Upper lobe of right lung (tissue), 1 donor: ENCODE results near the gene KRTAP27-1. TPM values are rescaled to one million over a fixed set of nuclear protein-coding genes. Genes with fewer than 3 reads are reported as not detected.

ENCODE experiments used
- ATAC-seq: fragments of 200-7000 bp; cut with Tn5 transposase; one replicate; pipeline ENCODE4 v1.9.1; 2020; ENCODE audit warnings: mild to moderate bottlenecking, moderate library complexity
- DNase-seq: peaks from one replicate; pipeline ENCODE4 v3.0.0-alpha.2; 2020
- H3K27ac ChIP-seq: fragments of 200-600 bp; one replicate; pipeline ENCODE4 v1.8.0; 2022
- H3K27me3 ChIP-seq: fragments of 200-600 bp; one replicate; pipeline ENCODE4 v1.8.0; 2022; ENCODE audit warnings: mild to moderate bottlenecking
- H3K36me3 ChIP-seq: fragments of 200-600 bp; one replicate; pipeline ENCODE4 v1.8.0; 2022
- H3K4me1 ChIP-seq: fragments of 200-600 bp; one replicate; pipeline ENCODE4 v1.8.0; 2022
- H3K4me3 ChIP-seq: fragments of 200-600 bp; one replicate; pipeline ENCODE4 v1.8.0; 2022; ENCODE audit warnings: mild to moderate bottlenecking
- H3K9me3 ChIP-seq: fragments of 200-600 bp; one replicate; pipeline ENCODE4 v1.8.0; 2022
- intact Hi-C: fragments of 100-400 bp; cut with DNase I; formaldehyde crosslinking; loops from one replicate; pipeline ENCODE4 v1.11.0; 2022
- long read RNA-seq: library from polyadenylated mRNA; unstranded; transcript quantifications from one replicate; pipeline ENCODE4 v2.0.0, GENCODE V29; 2021
- total RNA-seq: library from RNA; stranded (reverse); fragmentation: NEBNext Ultra II Directional; extraction: Animal tissue kit (Norgen Biotek cat#: 25700); gene quantifications from one replicate; pipeline ENCODE4 v1.2.1, GENCODE V29; 2021
- TF ChIP-seq, protein P1 (sequence below): fragments of 200-600 bp; IDR thresholded peaks from one replicate; pipeline ENCODE4 v1.8.0; 2022; ENCODE audit warnings: antibody characterized with exemption
- donor health status: DM: no; HTN: yes; CAD: no; lungs with severe emphysema.

The KRTAP27-1 gene, protein sequence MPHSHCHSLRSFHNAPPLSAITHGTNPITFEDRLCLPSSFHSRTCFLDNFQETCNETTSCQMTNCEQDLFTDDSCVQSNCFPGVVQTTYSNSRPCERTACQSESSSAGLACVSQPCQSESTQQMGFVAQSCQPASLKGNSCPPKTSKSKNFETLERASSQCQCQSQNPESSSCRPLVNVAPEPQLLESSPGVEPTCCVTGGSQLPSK
- not detected for total RNA-seq
- long read RNA-seq = 0 reads

DNA sequence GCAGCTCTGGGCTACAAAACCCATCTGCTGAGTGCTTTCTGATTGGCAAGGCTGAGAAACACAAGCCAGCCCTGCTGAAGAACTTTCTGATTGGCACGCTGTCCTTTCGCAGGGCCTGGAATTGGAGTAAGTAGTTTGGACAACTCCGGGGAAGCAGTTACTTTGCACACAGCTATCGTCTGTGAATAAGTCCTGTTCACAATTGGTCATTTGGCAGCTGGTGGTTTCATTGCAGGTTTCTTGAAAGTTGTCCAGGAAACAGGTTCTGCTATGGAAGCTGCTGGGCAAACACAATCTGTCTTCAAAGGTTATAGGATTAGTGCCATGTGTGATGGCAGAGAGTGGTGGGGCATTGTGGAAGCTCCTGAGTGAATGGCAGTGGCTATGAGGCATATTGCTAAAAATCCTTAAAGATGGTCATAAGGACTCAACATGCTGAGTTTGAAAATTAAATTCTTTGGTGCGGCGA, at the start of gene KRTAP27-1:
Gene KRTAP27-1, minus strand, starts transcription at position 419 of the 469 bp plus-strand sequence. Its CDS starts 26 bp downstream, at position 393.
- TF ChIP-seq, protein P1, sequence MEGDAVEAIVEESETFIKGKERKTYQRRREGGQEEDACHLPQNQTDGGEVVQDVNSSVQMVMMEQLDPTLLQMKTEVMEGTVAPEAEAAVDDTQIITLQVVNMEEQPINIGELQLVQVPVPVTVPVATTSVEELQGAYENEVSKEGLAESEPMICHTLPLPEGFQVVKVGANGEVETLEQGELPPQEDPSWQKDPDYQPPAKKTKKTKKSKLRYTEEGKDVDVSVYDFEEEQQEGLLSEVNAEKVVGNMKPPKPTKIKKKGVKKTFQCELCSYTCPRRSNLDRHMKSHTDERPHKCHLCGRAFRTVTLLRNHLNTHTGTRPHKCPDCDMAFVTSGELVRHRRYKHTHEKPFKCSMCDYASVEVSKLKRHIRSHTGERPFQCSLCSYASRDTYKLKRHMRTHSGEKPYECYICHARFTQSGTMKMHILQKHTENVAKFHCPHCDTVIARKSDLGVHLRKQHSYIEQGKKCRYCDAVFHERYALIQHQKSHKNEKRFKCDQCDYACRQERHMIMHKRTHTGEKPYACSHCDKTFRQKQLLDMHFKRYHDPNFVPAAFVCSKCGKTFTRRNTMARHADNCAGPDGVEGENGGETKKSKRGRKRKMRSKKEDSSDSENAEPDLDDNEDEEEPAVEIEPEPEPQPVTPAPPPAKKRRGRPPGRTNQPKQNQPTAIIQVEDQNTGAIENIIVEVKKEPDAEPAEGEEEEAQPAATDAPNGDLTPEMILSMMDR = no peak
- no peak within 1 kb of the TSS for H3K27ac ChIP-seq
- no peaks in the 10 kb centered on the region for H3K36me3 ChIP-seq

DNA sequence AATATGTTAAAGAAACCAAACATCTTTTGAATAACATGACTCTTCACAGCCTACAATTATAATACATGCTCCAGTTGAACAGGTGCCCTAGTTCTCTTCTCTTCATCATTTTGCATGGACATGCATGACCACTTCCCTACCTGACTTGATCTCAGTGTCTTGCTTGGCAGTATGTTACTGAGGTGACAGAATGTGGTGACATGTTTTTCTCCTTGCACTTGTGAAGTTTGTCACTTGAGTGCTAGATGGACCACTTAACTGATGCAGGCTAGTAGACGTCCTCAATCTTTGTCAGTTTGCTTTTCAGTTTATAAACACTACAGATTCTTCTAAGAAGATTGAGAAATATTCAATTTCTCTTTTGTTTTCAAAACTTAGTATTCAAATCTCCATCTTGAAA, 44.7 kb upstream of the KRTAP27-1 start:
- intact Hi-C loops = no loop called here
- Histone ChIP-seq H3K4me3 (no peak overlapping the region), H3K9me3 (no peaks in the 10 kb centered on the region), H3K36me3 (no peaks in the 10 kb centered on the region), H3K27ac (no peak overlapping the region), H3K27me3 (no peaks in the 10 kb centered on the region), H3K4me1 (no peaks in the 10 kb centered on the region)
- ATAC-seq (no peak), DNase-seq (no peak)
- TF ChIP-seq, protein P1 = no peak

More for the DNA sequence above, at the start of gene KRTAP27-1:
- Histone ChIP-seq H3K4me1 (no peaks in the 10 kb centered on the region), H3K9me3 (no peaks in the 10 kb centered on the region), H3K27me3 (no peaks in the 10 kb centered on the region), H3K4me3 (no peak within 1 kb of the TSS)
- intact Hi-C loops = no loop called here
- ATAC-seq = no peak
- DNase-seq = no peak

DNA sequence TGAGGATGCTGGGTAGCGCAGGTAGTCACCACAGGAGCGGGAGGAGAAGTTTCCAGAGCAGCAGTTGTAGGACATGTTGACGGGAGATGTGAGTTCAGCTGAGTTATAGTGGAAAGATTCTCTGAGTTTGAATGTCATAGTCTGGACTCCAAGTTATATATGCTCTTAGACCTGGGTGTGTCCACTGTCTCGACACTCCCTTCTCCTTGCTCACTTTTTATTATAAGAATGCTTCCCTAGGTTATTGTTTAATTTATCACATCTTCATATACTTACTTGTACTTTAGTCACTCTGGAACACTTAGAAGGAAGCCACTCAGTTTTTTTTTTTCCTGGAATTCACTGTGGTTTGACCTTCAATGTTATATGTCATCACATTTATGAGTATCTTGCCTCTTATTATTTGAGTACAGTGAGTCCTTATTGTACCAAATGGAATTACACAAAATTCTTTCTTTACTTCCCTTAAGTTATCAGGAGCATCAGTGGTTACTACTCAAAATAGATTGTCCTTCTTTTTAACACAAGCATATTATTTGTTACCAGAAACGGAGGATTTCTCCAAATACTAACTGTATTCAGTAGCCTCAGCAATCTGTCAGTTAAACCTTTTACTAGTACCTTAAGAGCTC, 34.8 kb upstream of the KRTAP27-1 start, which contains the start of gene KRTAP13-2:
Gene KRTAP13-2, minus strand, starts transcription at position 133 of the 632 bp plus-strand sequence. Its CDS starts 58 bp downstream, at position 75.
- TF ChIP-seq, protein P1 = no peak
- intact Hi-C loops = no loop called here
- DNase-seq (no peak), ATAC-seq (no peak)
- Histone ChIP-seq H3K27me3 (no peaks in the 10 kb centered on the region), H3K4me1 (no peaks in the 10 kb centered on the region), H3K27ac (no peak within 1 kb of the TSS), H3K4me3 (no peak within 1 kb of the TSS), H3K36me3 (no peaks in the 10 kb centered on the region), H3K9me3 (no peaks in the 10 kb centered on the region)

DNA sequence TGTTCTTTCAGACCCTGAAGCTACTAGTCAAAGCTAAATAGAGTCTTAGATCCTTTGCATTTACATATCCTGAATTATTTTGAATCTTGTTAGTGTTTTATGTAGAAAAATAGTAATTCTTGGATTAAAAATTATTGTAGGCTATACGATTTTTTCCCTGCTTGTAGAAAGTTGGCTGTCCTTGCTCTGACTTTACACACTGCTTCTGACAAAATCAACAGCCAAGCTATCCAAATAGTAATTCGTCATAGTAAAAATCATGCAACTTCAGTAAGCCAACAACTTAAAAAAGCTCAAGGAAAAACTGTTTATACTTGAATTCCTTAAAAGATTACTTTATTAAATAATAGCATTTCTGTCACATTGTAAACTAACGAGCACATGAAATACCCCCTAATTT, 18.4 kb upstream of the KRTAP27-1 start:
- no peak overlapping the region for H3K27ac ChIP-seq
- no peaks in the 10 kb centered on the region for H3K4me1 ChIP-seq
- H3K36me3 ChIP-seq = no peaks in the 10 kb centered on the region
- intact Hi-C loops = no loop called here
- no peaks in the 10 kb centered on the region for H3K9me3 ChIP-seq
- no peak for DNase-seq
- TF ChIP-seq, protein P1 = no peak
- H3K4me3 ChIP-seq = no peak overlapping the region
- no peak for ATAC-seq
- H3K27me3 ChIP-seq = no peaks in the 10 kb centered on the region

DNA sequence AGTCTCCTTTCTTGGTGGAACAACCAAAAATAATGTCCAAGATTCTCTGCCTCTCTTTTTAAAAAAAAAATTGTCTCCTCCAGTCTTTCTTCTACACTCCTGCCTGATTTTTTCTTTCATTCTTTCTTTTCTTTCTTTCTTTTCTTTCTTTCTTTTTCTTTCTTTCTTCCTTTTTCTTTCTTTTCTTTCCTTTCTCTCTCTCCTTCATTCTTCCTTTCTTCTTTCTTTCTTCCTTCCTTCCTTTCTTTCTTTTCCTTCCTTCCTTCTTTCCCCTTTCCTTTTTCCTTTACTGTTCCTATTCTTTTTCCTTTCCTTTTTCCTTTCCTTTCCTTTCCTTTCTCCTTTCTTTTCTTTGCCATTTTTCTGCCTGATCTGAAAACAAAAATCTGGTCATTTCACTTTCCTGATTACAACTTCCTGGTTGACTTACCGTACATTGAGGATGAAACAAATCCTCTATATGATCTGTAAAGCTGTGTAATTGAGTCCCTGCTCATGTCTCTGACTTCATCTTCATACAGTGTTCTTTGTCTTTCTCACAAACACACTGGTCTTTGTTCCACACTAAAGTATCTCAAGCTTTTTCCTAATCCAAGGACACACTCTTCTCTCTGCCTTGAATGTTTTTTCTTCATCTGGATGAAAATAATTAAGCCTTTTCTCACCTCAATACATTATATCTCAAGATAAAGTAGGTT, 17.0 kb upstream of the KRTAP27-1 start:
- DNase-seq (no peak), ATAC-seq (no peak)
- Histone ChIP-seq H3K4me1 (no peaks in the 10 kb centered on the region), H3K9me3 (no peaks in the 10 kb centered on the region), H3K27ac (no peak overlapping the region), H3K4me3 (no peak overlapping the region), H3K36me3 (no peaks in the 10 kb centered on the region), H3K27me3 (no peaks in the 10 kb centered on the region)
- intact Hi-C loops = no loop called here
- TF ChIP-seq, protein P1 = no peak
